Prostate gland (tissue), 2 donors: ENCODE results near the gene MEF2D.

ENCODE experiments used
- CTCF ChIP-seq, 4 experiments: fragments of 200-600 bp in 2 of 4; fragments of 450-650 bp in 2 of 4; sonication (generic) in 2 of 4; IDR thresholded peaks; 1 replicate in 3 of 4; 2 replicates in 1 of 4; pipeline ENCODE4 v1.5.1; 2016 to 2019; ENCODE audit warnings: antibody characterized with exemption in 4 of 4, mild to moderate bottlenecking in 2 of 4, moderate library complexity in 2 of 4
- POLR2AphosphoS5 ChIP-seq: sonication (generic); formaldehyde crosslinking; IDR thresholded peaks from one replicate; pipeline ENCODE4 v1.6.1; 2017; ENCODE audit warnings: antibody characterized with exemption

- TF ChIP-seq CTCF (IDR thresholded peaks at IDR 0.05): no peak
- TF ChIP-seq POLR2AphosphoS5: no peak
Measured at GRCh38 chr1:156482276-156482675, 18.3 kb downstream of the MEF2D start.
